IMR-90 (cell line): ENCODE data around the gene CPAMD8. TPM values are rescaled to one million over a fixed set of nuclear protein-coding genes. Genes with fewer than 3 reads are reported as not detected.

Source experiments
- ATAC-seq: fragments of 200-7000 bp; cut with Tn5 transposase; 2 replicates; pipeline ENCODE4 v1.9.1; 2020; ENCODE audit warnings: low read depth, mild to moderate bottlenecking, moderate library complexity
- BruUV-seq: library from RNA; stranded (reverse); fragments of 400-500 nt; replicated peaks from 2 replicates; lab custom pipeline; 2021; lab: Mats Ljungman, UMichigan
- CTCF ChIA-PET: fragments of 300-600 bp; formaldehyde crosslinking; extraction: SDS; loops from one replicate; lab custom pipeline; 2021; ENCODE audit warnings: antibody characterized with exemption; lab: Yijun Ruan, JAX
- POLR2A ChIA-PET: fragments of 300-600 bp; sonication (Branson Sonifier 250); formaldehyde crosslinking; loops from one replicate; lab custom pipeline; 2022; ENCODE audit warnings: antibody characterized with exemption; ENCODE audit not compliant: unreplicated experiment; lab: Charles Lee
- DNase-seq: peaks from one replicate; pipeline ENCODE4 v3.0.0; 2013
- H2AFZ ChIP-seq: replicated peaks from 2 replicates; pipeline ENCODE3; 2013; ENCODE audit warnings: low read length, mild to moderate bottlenecking; ENCODE audit not compliant: poor library complexity
- H2AK5ac ChIP-seq: 2 replicates; pipeline ENCODE4 v1.6.1; 2013; ENCODE audit warnings: low read depth, low read length, inconsistent platforms
- H2AK9ac ChIP-seq: replicated peaks from 2 replicates; pipeline ENCODE3; 2013; ENCODE audit warnings: mild to moderate bottlenecking, low read depth, low read length, moderate library complexity; ENCODE audit not compliant: poor library complexity
- H2BK120ac ChIP-seq: 2 replicates; pipeline ENCODE4 v1.6.1; 2013; ENCODE audit warnings: low read depth, low read length, inconsistent platforms
- H2BK15ac ChIP-seq: 3 replicates; pipeline ENCODE4 v1.6.1; 2013; ENCODE audit warnings: low read depth, low read length, inconsistent platforms
- H2BK20ac ChIP-seq: 2 replicates; pipeline ENCODE4 v1.6.1; 2013; ENCODE audit warnings: low read depth, mild to moderate bottlenecking, inconsistent platforms, low read length, moderate library complexity
- H2BK5ac ChIP-seq: 2 replicates; pipeline ENCODE4 v1.6.1; 2013; ENCODE audit warnings: mild to moderate bottlenecking, low read depth, low read length, inconsistent platforms; ENCODE audit not compliant: poor library complexity, severe bottlenecking
- H3K14ac ChIP-seq: replicated peaks from 2 replicates; pipeline ENCODE4 v1.6.1; 2013; ENCODE audit warnings: low read depth, low read length, inconsistent platforms
- H3K18ac ChIP-seq: 2 replicates; pipeline ENCODE4 v1.6.1; 2013; ENCODE audit warnings: low read depth, low read length, control low read depth
- H3K23ac ChIP-seq: 2 replicates; pipeline ENCODE4 v1.6.1; 2013; ENCODE audit warnings: low read depth, low read length, inconsistent platforms
- H3K27ac ChIP-seq: 2 replicates; pipeline ENCODE4 v1.5.1; 2013; ENCODE audit warnings: mild to moderate bottlenecking, control low read depth, low read length; ENCODE audit not compliant: insufficient read depth
- H3K27me3 ChIP-seq: 2 replicates; pipeline ENCODE4 v1.6.1; 2013; ENCODE audit warnings: low read length; ENCODE audit not compliant: control insufficient read depth, insufficient read depth
- H3K36me3 ChIP-seq: 2 replicates; pipeline ENCODE4 v1.6.1; 2013; ENCODE audit warnings: low read length, mixed read lengths; ENCODE audit not compliant: control insufficient read depth, insufficient read depth
- H3K4ac ChIP-seq: 2 replicates; pipeline ENCODE4 v1.6.1; 2013; ENCODE audit warnings: low read depth, low read length, inconsistent platforms
- H3K4me1 ChIP-seq: 2 replicates; pipeline ENCODE4 v1.6.1; 2013; ENCODE audit warnings: low read length, mixed read lengths; ENCODE audit not compliant: control insufficient read depth, insufficient read depth
- H3K4me2 ChIP-seq: 2 replicates; pipeline ENCODE4 v1.6.1; 2013; ENCODE audit warnings: low read depth, mild to moderate bottlenecking, control low read depth, low read length, moderate library complexity
- H3K4me3 ChIP-seq: 2 replicates; pipeline ENCODE4 v1.5.1; 2013; ENCODE audit warnings: low read depth, mild to moderate bottlenecking, control low read depth, low read length, moderate library complexity; ENCODE audit not compliant: insufficient read depth
- H3K56ac ChIP-seq: 2 replicates; pipeline ENCODE4 v1.6.1; 2013; ENCODE audit warnings: low read length, inconsistent platforms; ENCODE audit not compliant: insufficient read depth; ENCODE audit errors: extremely low read depth
- H3K79me1 ChIP-seq, 2 experiments: 2 replicates each; pipeline ENCODE4 v1.6.1; 2013; ENCODE audit warnings: low read length in 2 of 2, inconsistent platforms in 1 of 2, low read depth in 1 of 2
- H3K9ac ChIP-seq: 2 replicates; pipeline ENCODE4 v1.6.1; 2013; ENCODE audit warnings: low read depth, low read length, control low read depth
- H3K9me1 ChIP-seq: 2 replicates; pipeline ENCODE4 v1.6.1; 2013; ENCODE audit warnings: low read length, inconsistent platforms; ENCODE audit not compliant: insufficient read depth
- H3K9me3 ChIP-seq: 2 replicates; pipeline ENCODE4 v1.6.1; 2013; ENCODE audit warnings: low read length; ENCODE audit not compliant: control insufficient read depth, insufficient read depth
- H4K20me1 ChIP-seq: 2 replicates; pipeline ENCODE4 v1.6.1; 2013; ENCODE audit warnings: low read length, inconsistent platforms; ENCODE audit not compliant: insufficient read depth
- H4K5ac ChIP-seq: 2 replicates; pipeline ENCODE4 v1.6.1; 2013; ENCODE audit warnings: mild to moderate bottlenecking, low read depth, low read length, control low read depth
- H4K8ac ChIP-seq, 2 experiments: 2 replicates each; pipeline ENCODE4 v1.6.1; 2013; ENCODE audit warnings: low read depth in 2 of 2, low read length in 2 of 2, control low read depth in 1 of 2, inconsistent platforms in 1 of 2
- H4K91ac ChIP-seq: 2 replicates; pipeline ENCODE4 v1.6.1; 2013; ENCODE audit warnings: low read depth, low read length, inconsistent platforms; ENCODE audit not compliant: insufficient read depth
- FOS ChIP-seq: fragments of 150-350 bp; IDR thresholded peaks from 2 replicates; pipeline ENCODE4 v1.6.1; 2016; ENCODE audit warnings: low read depth, low read length
- RCOR1 ChIP-seq: IDR thresholded peaks from 2 replicates; pipeline ENCODE4 v1.6.1; 2012; ENCODE audit warnings: mild to moderate bottlenecking, low read length, improper control_type of control experiment; ENCODE audit not compliant: insufficient replicate concordance
- RFX5 ChIP-seq: IDR thresholded peaks from 2 replicates; pipeline ENCODE4 v1.8.0; 2012; ENCODE audit warnings: low read depth, mild to moderate bottlenecking, low read length, moderate library complexity
- WGBS, 2 experiments: methylation state at CpG; one replicate each; pipeline versions ENCODE4 v1.1.5 to v1.1.7; 2013; ENCODE audit warnings: missing lambda C conversion rate in 2 of 2; ENCODE audit not compliant: insufficient read length in 1 of 2; ENCODE audit errors: extremely low coverage in 2 of 2; 5-methylcytosine and 5-hydroxymethylcytosine counted together
- dilution Hi-C: fragments of 300-500 bp; cut with HindIII; formaldehyde crosslinking; loops from one replicate; pipeline ENCODE4 v1.14.3; 2018; ENCODE audit warnings: low sequenced_read_pairs; ENCODE audit not compliant: unreplicated experiment
- in situ Hi-C: fragments of 300-500 bp; cut with MboI; formaldehyde crosslinking; loops from 3 replicates; pipeline ENCODE4 v1.14.3; 2019; ENCODE audit warnings: low sequenced_read_pairs, inconsistent platforms, mixed read lengths
- intact Hi-C: fragments of 100-400 bp; cut with micrococcal nuclease; formaldehyde crosslinking; loops from 2 replicates; pipeline ENCODE4 v1.10.0; 2022
- polyA plus RNA-seq, 3 experiments: library from polyadenylated mRNA; depleted of rRNA; stranded (reverse); fragments of >200 nt; gene quantifications; 2 replicates each; pipeline ENCODE4 v1.2.3, GENCODE V29; 2012; ENCODE audit warnings: low replicate concordance in 1 of 3
- total RNA-seq: library from RNA; depleted of rRNA; stranded (reverse); fragments of >200 nt; gene quantifications from 2 replicates; pipeline ENCODE4 v1.2.3, GENCODE V29; 2012

CPAMD8 gene
- total and polyA plus RNA-seq, 2 of the 4 experiments (the other 2 are of a cell fraction), result 0.36 to 0.79 TPM

- no peak for TF ChIP-seq RFX5
Observed at GRCh38 chr19:16851031-16851712, 175.4 kb downstream of the CPAMD8 start (continued).

- peaks cover 71% of the 10 kb centered on the region for H3K36me3 ChIP-seq
- H2BK20ac ChIP-seq, result peak overlapping the region; percentile 87; the same call in 1 of the 2 replicates
- in situ Hi-C loops, result no loop called here
- H4K20me1 ChIP-seq, result peaks cover 13% of the 10 kb centered on the region
- CTCF ChIA-PET, result interaction anchor here (0.6 kb wide), 1 partner anchor 916 kb away, joined by 3 read pairs; no protein-coding TSS in a partner anchor
- H3K23ac ChIP-seq, result peak overlapping the region; percentile 49
- no peak overlapping the region for H3K4me2 ChIP-seq
- TF ChIP-seq RCOR1 (no peak), FOS (0 out of 2 replicates have a peak, but pooled peaks have one; percentile 11)
- no peaks in the 10 kb centered on the region for H3K27me3 ChIP-seq
- peak; percentile 80 for DNase-seq
- H3K4me1 ChIP-seq, result peaks cover 16% of the 10 kb centered on the region
- 0 out of 3 replicates have a peak overlapping the region, but pooled peaks have one; percentile 12 for H2BK15ac ChIP-seq
- ATAC-seq, result peak; percentile 58
- peak overlapping the region; percentile 95 for H3K4ac ChIP-seq
- BruUV-seq, result no TSS peak
- no peaks in the 10 kb centered on the region for H3K9me3 ChIP-seq
- peak overlapping the region; percentile 92 for H2AK5ac ChIP-seq
- H3K9me1 ChIP-seq, result peaks cover 37% of the 10 kb centered on the region
- POLR2A ChIA-PET, result no interaction called here
- dilution Hi-C loops, result no loop called here
- peak overlapping the region; percentile 86; the same call in 1 of the 2 replicates for H3K18ac ChIP-seq
- H4K91ac ChIP-seq, result peak overlapping the region; percentile 87
- H2BK5ac ChIP-seq, result peak overlapping the region; percentile 98
- WGBS, 2 experiments, result no CpG with 5 or more reads among the region's 4 CpGs
- H3K9ac ChIP-seq, result no peak overlapping the region
- peak overlapping the region; percentile 84; the same call in 1 of the 2 replicates for H4K5ac ChIP-seq
- H4K8ac ChIP-seq, result peak overlapping the region; percentile 48 to 69; a peak in 3 of 4 replicates
- intact Hi-C loops, result no loop called here
- H3K79me1 ChIP-seq, result peaks cover 10 to 79% of the 10 kb centered on the region in 2 experiments; a peak in 2 of 4 replicates
- peak overlapping the region; percentile 87 for H3K14ac ChIP-seq
- H3K56ac ChIP-seq, result peak overlapping the region; percentile 2; the same call in 1 of the 2 replicates
- peak overlapping the region; percentile 18 for H3K27ac ChIP-seq
- peak overlapping the region; percentile 93 for H2AK9ac ChIP-seq
- no peak overlapping the region for H3K4me3 ChIP-seq
- H2BK120ac ChIP-seq, result peak overlapping the region; percentile 83; the same call in 1 of the 2 replicates
- peak overlapping the region; percentile 18 for H2AFZ ChIP-seq
Observed at GRCh38 chr19:16850133-16850532, 176.5 kb downstream of the CPAMD8 start.
